ENCODE results near the gene RDH16. TPM values are rescaled to one million over a fixed set of nuclear protein-coding genes. Genes with fewer than 3 reads are reported as not detected.

The RDH16 gene
- total and polyA plus RNA-seq, 3 experiments from 2014 or later = 0.13 to 0.31 (median 0.20) TPM

DNA sequence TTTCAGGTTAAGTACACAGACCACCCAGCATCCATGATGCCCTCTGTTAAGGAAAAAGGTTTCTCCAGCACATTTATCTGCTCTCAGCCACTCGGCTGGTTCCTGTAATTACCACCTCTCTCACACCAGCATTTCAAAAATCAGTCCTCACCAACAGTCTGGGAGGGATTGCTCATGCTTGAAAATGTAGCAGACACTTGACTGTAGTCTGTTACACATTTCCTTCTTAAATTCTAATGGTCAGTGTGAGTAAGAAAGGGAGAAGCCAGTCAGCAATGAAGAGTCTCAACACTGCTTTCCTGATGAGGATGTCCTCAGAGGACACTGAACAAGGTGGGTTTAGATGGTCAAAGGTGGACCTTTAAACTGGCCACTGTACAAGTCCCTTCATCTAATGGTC lies 43.0 kb upstream of the RDH16 start:
- H3K4me1 Mint-ChIP-seq = peaks cover 42 to 72% (median 68%) of the 10 kb centered on the region in 3 donors
- H3K4me3 ChIP-seq (ENCODE audit: low read length) = no peak overlapping the region
- no peak overlapping the region for H3K27ac ChIP-seq (ENCODE audit: low read depth, low read length)
- no peaks in the 10 kb centered on the region for H3K27me3 ChIP-seq (ENCODE audit: insufficient read depth, low read length, poor library complexity, severe bottlenecking)
- H3K27me3 Mint-ChIP-seq = no peaks in the 10 kb centered on the region
- CTCF ChIA-PET = interaction anchor here (1.4 to 4.6 kb wide), 3 partner anchors 13 to 486 kb away, joined by 3 to 23 read pairs (median 4); no protein-coding TSS in a partner anchor
- H3K36me3 Mint-ChIP-seq = peaks cover 4 to 87% (median 23%) of the 10 kb centered on the region in 3 donors
- peaks cover 36% of the 10 kb centered on the region for H3K4me1 ChIP-seq (ENCODE audit: insufficient read depth, low read length)
- no peaks in the 10 kb centered on the region for H3K9me3 ChIP-seq (ENCODE audit: low read length)
- peaks cover 26% of the 10 kb centered on the region for H3K36me3 ChIP-seq (ENCODE audit: insufficient read depth, low read length)
- H3K9me3 Mint-ChIP-seq = no peaks in the 10 kb centered on the region
- peak overlapping the region in 2 of 8 donors; percentile 43 to 64 for H3K27ac Mint-ChIP-seq
- POLR2A ChIA-PET = no interaction called here
- H3K4me3 Mint-ChIP-seq = no peak overlapping the region
- DNase-seq = no peak

DNA sequence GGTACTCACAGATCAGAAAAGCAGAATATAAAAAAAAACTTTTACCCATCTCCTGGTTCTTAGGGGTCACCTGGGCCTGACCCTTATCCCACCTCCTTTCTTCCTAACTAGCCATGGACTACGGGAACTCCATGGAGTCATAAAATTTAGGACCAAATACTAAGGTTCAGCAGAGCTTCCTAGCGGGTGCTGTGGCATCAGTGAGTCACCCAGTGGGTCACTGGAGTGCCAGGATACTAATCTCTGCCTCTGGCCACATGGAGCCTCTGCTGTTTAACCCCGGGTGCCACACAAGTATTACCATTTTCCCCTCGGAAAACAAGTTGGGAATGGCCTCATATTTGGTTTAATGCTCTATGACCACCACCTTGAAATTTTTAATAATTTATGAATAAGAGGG lies 42.0 kb upstream of the RDH16 start:
- Histone ChIP-seq H3K27me3 (ENCODE audit: insufficient read depth, low read length, poor library complexity, severe bottlenecking) (no peaks in the 10 kb centered on the region), H3K36me3 (ENCODE audit: insufficient read depth, low read length) (peaks cover 26% of the 10 kb centered on the region), H3K27ac (ENCODE audit: low read depth, low read length) (no peak overlapping the region), H3K4me3 (ENCODE audit: low read length) (no peak overlapping the region), H3K9me3 (ENCODE audit: low read length) (no peaks in the 10 kb centered on the region), H3K4me1 (ENCODE audit: insufficient read depth, low read length) (peaks cover 29% of the 10 kb centered on the region)
- Mint-ChIP-seq H3K9me3 (no peaks in the 10 kb centered on the region), H3K36me3 (peaks cover 4 to 84% (median 23%) of the 10 kb centered on the region in 3 donors), H3K4me1 (peaks cover 35 to 63% (median 58%) of the 10 kb centered on the region in 3 donors), H3K27ac (peak overlapping the region in 3 of 8 donors; percentile 14 to 49 (median 48)), H3K27me3 (no peaks in the 10 kb centered on the region), H3K4me3 (no peak overlapping the region)
- POLR2A ChIA-PET = interaction anchor here (0.7 kb wide), 1 partner anchor 12 kb away, joined by 3 read pairs; no protein-coding TSS in a partner anchor
- DNase-seq = no peak
- CTCF ChIA-PET = no interaction called here

DNA sequence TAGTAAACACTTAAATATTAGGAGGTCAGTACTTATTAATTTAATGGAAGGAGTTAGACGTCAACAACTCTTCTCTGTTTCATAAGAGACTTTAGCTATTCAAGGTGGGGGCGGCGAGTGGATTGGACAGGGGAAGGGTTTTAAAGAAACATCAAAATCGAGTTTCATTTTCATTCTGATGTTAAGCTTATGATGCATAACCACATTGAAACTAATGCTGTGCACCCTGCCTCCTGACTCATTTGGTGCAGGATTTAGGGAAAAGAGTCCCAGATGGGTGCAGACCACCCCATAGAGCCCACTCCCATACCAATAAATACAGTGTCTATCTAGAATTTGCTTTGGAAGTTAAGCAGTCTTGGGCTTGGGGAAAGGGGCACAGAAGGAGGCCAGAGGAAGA lies 41.6 kb upstream of the RDH16 start:
- ChIA-PET POLR2A (no interaction called here), CTCF (no interaction called here)
- Mint-ChIP-seq H3K4me3 (peak overlapping the region in 1 of 7 donors; percentile 52), H3K27ac (peak overlapping the region in 7 of 8 donors; percentile 2 to 87 (median 49)), H3K4me1 (peaks cover 31 to 58% (median 53%) of the 10 kb centered on the region in 3 donors), H3K27me3 (no peaks in the 10 kb centered on the region), H3K36me3 (peaks cover 4 to 79% (median 19%) of the 10 kb centered on the region in 3 donors), H3K9me3 (no peaks in the 10 kb centered on the region)
- no peak overlapping the region for H3K4me3 ChIP-seq (ENCODE audit: low read length)
- H3K9me3 ChIP-seq (ENCODE audit: low read length) = no peaks in the 10 kb centered on the region
- no peak overlapping the region for H3K27ac ChIP-seq (ENCODE audit: low read depth, low read length)
- H3K4me1 ChIP-seq (ENCODE audit: insufficient read depth, low read length) = peaks cover 29% of the 10 kb centered on the region
- no peaks in the 10 kb centered on the region for H3K27me3 ChIP-seq (ENCODE audit: insufficient read depth, low read length, poor library complexity, severe bottlenecking)
- DNase-seq = no peak
- peaks cover 22% of the 10 kb centered on the region for H3K36me3 ChIP-seq (ENCODE audit: insufficient read depth, low read length)

DNA sequence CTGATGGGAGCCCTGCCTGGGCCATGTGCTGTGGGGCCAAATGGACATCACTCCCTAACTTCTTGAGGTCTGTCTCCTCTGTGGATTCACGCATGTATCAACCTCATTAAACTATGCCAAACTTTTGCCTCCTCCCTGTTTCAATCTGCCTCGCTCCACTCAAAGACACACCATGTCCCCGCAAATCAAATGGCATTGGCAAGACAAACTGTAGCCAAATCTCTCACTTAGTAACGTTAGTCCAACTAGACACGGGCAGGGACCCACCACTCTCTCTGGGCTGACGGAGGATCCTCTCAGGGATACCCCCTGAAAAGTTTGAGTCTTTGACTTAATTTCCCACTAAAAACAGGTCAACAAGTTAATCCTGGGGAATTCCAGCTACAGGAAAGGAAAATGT lies 40.9 kb upstream of the RDH16 start:
- Histone ChIP-seq H3K36me3 (ENCODE audit: insufficient read depth, low read length) (peaks cover 16% of the 10 kb centered on the region), H3K27ac (ENCODE audit: low read depth, low read length) (no peak overlapping the region), H3K9me3 (ENCODE audit: low read length) (no peaks in the 10 kb centered on the region), H3K27me3 (ENCODE audit: insufficient read depth, low read length, poor library complexity, severe bottlenecking) (no peaks in the 10 kb centered on the region), H3K4me1 (ENCODE audit: insufficient read depth, low read length) (peaks cover 29% of the 10 kb centered on the region), H3K4me3 (ENCODE audit: low read length) (no peak overlapping the region)
- Mint-ChIP-seq H3K36me3 (peaks cover 4 to 73% (median 15%) of the 10 kb centered on the region in 3 donors), H3K4me1 (peaks cover 28 to 53% (median 48%) of the 10 kb centered on the region in 3 donors), H3K9me3 (no peaks in the 10 kb centered on the region), H3K4me3 (no peak overlapping the region), H3K27ac (peak overlapping the region in 4 of 8 donors; percentile 42 to 87 (median 46)), H3K27me3 (no peaks in the 10 kb centered on the region)
- ChIA-PET POLR2A (no interaction called here), CTCF (no interaction called here)
- no peak for DNase-seq

DNA sequence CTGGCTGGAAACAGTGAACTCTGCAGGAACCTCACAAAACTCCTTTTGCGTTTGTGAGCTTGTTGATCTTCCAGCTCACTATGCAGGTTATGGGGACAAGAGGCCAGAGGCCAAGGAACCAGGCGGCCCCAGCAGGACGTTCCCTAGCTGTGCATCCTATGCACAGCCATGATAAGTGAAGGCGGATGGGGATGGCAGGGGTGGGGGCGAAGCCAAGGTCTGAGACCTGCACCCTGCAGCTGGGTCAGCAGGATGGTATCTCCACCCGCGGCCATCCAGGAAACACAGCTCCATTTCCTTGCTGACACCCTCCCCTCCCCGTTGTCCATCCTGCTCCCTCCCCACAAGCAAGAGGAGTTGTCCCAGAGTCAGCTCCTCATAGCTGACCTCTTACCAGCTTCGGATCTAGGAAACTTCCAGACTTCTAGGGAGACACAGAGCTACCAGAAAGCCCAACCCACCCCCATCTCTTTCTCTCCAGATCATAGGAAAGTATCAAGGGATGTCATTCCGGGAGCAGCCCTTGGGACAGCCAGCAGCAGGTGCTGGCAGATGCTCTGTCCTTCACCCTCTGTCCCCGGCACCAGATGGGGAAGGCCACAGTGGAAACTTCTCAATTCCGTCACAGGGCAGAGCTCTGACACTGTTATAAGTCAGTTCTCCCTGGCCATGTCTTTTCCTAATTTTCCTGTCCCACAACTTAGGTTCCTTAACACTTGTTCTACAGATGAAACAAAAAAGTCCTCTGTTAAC lies 39.6 kb upstream of the RDH16 start:
- Mint-ChIP-seq H3K27ac (no peak overlapping the region), H3K27me3 (no peaks in the 10 kb centered on the region), H3K36me3 (peaks cover 0 to 61% (median 15%) of the 10 kb centered on the region in 3 donors), H3K4me1 (peaks cover 23 to 39% (median 39%) of the 10 kb centered on the region in 3 donors), H3K4me3 (no peak overlapping the region), H3K9me3 (no peaks in the 10 kb centered on the region)
- no peak overlapping the region for H3K4me3 ChIP-seq (ENCODE audit: low read length)
- no peak for DNase-seq
- peaks cover 23% of the 10 kb centered on the region for H3K4me1 ChIP-seq (ENCODE audit: insufficient read depth, low read length)
- POLR2A ChIA-PET = no interaction called here
- H3K27me3 ChIP-seq (ENCODE audit: insufficient read depth, low read length, poor library complexity, severe bottlenecking) = no peaks in the 10 kb centered on the region
- H3K27ac ChIP-seq (ENCODE audit: low read depth, low read length) = no peak overlapping the region
- CTCF ChIA-PET = interaction anchor here (0.9 to 1.4 kb wide), 4 partner anchors 9 to 186 kb away, joined by 3 to 6 read pairs (median 4); partner anchors contain the start of gene ZBTB39
- H3K36me3 ChIP-seq (ENCODE audit: insufficient read depth, low read length) = peaks cover 4% of the 10 kb centered on the region
- H3K9me3 ChIP-seq (ENCODE audit: low read length) = no peaks in the 10 kb centered on the region

DNA sequence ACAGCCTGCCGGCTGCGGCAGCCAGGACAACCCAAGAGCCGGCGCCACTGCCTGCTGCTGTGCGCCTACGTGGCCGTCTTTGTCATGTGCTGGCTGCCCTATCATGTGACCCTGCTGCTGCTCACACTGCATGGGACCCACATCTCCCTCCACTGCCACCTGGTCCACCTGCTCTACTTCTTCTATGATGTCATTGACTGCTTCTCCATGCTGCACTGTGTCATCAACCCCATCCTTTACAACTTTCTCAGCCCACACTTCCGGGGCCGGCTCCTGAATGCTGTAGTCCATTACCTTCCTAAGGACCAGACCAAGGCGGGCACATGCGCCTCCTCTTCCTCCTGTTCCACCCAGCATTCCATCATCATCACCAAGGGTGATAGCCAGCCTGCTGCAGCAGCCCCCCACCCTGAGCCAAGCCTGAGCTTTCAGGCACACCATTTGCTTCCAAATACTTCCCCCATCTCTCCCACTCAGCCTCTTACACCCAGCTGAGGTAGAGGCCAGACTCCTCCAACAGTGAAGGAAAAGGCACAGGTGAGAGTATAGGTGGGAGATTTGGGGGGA lies 38.6 kb upstream of the RDH16 start:
- Mint-ChIP-seq H3K27me3 (no peaks in the 10 kb centered on the region), H3K27ac (peak overlapping the region in 1 of 8 donors; percentile 30), H3K4me3 (no peak overlapping the region), H3K9me3 (no peaks in the 10 kb centered on the region), H3K36me3 (peaks cover 0 to 52% (median 15%) of the 10 kb centered on the region in 3 donors), H3K4me1 (peaks cover 15 to 30% (median 30%) of the 10 kb centered on the region in 3 donors)
- Histone ChIP-seq H3K4me1 (ENCODE audit: insufficient read depth, low read length) (peaks cover 14% of the 10 kb centered on the region), H3K27ac (ENCODE audit: low read depth, low read length) (no peak overlapping the region), H3K36me3 (ENCODE audit: insufficient read depth, low read length) (peaks cover 4% of the 10 kb centered on the region), H3K9me3 (ENCODE audit: low read length) (no peaks in the 10 kb centered on the region), H3K27me3 (ENCODE audit: insufficient read depth, low read length, poor library complexity, severe bottlenecking) (no peaks in the 10 kb centered on the region), H3K4me3 (ENCODE audit: low read length) (no peak overlapping the region)
- no peak for DNase-seq
- ChIA-PET POLR2A (no interaction called here), CTCF (interaction anchor here (0.9 to 1.4 kb wide), 4 partner anchors 8 to 187 kb away, joined by 3 to 6 read pairs (median 4); partner anchors contain the start of gene ZBTB39)

DNA sequence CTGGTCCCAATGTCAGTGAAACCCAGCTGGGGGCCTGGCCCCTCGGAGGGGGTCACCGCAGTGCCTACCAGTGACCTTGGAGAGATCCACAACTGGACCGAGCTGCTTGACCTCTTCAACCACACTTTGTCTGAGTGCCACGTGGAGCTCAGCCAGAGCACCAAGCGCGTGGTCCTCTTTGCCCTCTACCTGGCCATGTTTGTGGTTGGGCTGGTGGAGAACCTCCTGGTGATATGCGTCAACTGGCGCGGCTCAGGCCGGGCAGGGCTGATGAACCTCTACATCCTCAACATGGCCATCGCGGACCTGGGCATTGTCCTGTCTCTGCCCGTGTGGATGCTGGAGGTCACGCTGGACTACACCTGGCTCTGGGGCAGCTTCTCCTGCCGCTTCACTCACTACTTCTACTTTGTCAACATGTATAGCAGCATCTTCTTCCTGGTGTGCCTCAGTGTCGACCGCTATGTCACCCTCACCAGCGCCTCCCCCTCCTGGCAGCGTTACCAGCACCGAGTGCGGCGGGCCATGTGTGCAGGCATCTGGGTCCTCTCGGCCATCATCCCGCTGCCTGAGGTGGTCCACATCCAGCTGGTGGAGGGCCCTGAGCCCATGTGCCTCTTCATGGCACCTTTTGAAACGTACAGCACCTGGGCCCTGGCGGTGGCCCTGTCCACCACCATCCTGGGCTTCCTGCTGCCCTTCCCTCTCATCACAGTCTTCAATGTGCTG lies 38.0 kb upstream of the RDH16 start:
- H3K27ac Mint-ChIP-seq = peak overlapping the region in 1 of 8 donors; percentile 30

More for the DNA sequence above, 38.0 kb upstream of the RDH16 start:
- no peaks in the 10 kb centered on the region for H3K9me3 ChIP-seq (ENCODE audit: low read length)
- H3K27me3 Mint-ChIP-seq = peaks cover 0 to 2% of the 10 kb centered on the region in 2 donors
- no peak for DNase-seq
- H3K36me3 Mint-ChIP-seq = peaks cover 0 to 46% (median 15%) of the 10 kb centered on the region in 3 donors
- H3K4me3 Mint-ChIP-seq = no peak overlapping the region
- ChIA-PET POLR2A (no interaction called here), CTCF (interaction anchor here (1.8 kb wide), 1 partner anchor 9 kb away, joined by 4 read pairs; no protein-coding TSS in a partner anchor)
- H3K36me3 ChIP-seq (ENCODE audit: insufficient read depth, low read length) = peaks cover 4% of the 10 kb centered on the region
- no peaks in the 10 kb centered on the region for H3K9me3 Mint-ChIP-seq
- H3K27ac ChIP-seq (ENCODE audit: low read depth, low read length) = no peak overlapping the region
- no peak overlapping the region for H3K4me3 ChIP-seq (ENCODE audit: low read length)
- H3K4me1 ChIP-seq (ENCODE audit: insufficient read depth, low read length) = peaks cover 9% of the 10 kb centered on the region
- H3K4me1 Mint-ChIP-seq = peaks cover 14 to 23% (median 23%) of the 10 kb centered on the region in 3 donors
- H3K27me3 ChIP-seq (ENCODE audit: insufficient read depth, low read length, poor library complexity, severe bottlenecking) = no peaks in the 10 kb centered on the region
